T-cell (primary cell): ENCODE results near the gene PNLIPRP1. TPM values are rescaled to one million over a fixed set of nuclear protein-coding genes. Genes with fewer than 3 reads are reported as not detected.

Source experiments
- ATAC-seq, 4 experiments: fragments of 200-7000 bp in 3 of 4; fragments of 150-1000 bp in 1 of 4; cut with Tn5 transposase; replicated peaks in 1 of 4; 1 replicate in 3 of 4; 2 replicates in 1 of 4; pipeline ENCODE4 v1.10.0; 2021; ENCODE audit warnings: moderate library complexity in 3 of 4, mild to moderate bottlenecking in 2 of 4, moderate number of reproducible peaks in 1 of 4
- CTCF ChIA-PET, 2 donors: fragments of 300-600 bp; sonication (Branson Sonifier 250); formaldehyde crosslinking; loops; one replicate each; lab custom pipeline; 2022; ENCODE audit warnings: antibody characterized with exemption in 2 of 2; lab: Charles Lee
- POLR2A ChIA-PET, 2 donors: fragments of 300-600 bp; sonication (Branson Sonifier 250); formaldehyde crosslinking; loops; one replicate each; lab custom pipeline; 2022; ENCODE audit warnings: antibody characterized with exemption in 2 of 2; lab: Charles Lee
- DNase-seq, 35 experiments: peaks; one replicate each; pipeline versions ENCODE4 v3.0.0 to v3.0.0-alpha.2; 2013 to 2023
- H3K27ac ChIP-seq: one replicate; pipeline ENCODE4 v1.5.1; 2013; ENCODE audit warnings: low read length
- H3K27me3 ChIP-seq, 2 experiments: replicated peaks in 1 of 2; 1 replicate in 1 of 2; 2 replicates in 1 of 2; pipeline versions ENCODE4 v1.6.1 to v1.7.0; 2013; ENCODE audit warnings: low read length in 1 of 2, mixed read lengths in 1 of 2; ENCODE audit not compliant: control insufficient read depth in 2 of 2, insufficient read depth in 2 of 2; ENCODE audit errors: extremely low read depth in 1 of 2
- H3K36me3 ChIP-seq, 2 donors: 1 replicate in 1 of 2; 2 replicates in 1 of 2; pipeline versions ENCODE4 v1.6.1 to v1.7.0; 2013; ENCODE audit warnings: low read length in 1 of 2; ENCODE audit not compliant: control insufficient read depth in 2 of 2, insufficient read depth in 1 of 2; ENCODE audit errors: extremely low read depth in 1 of 2
- H3K4me1 ChIP-seq, 2 experiments: 1 replicate in 1 of 2; 2 replicates in 1 of 2; pipeline versions ENCODE4 v1.6.1 to v1.7.0; 2013; ENCODE audit warnings: low read length in 2 of 2, mixed read lengths in 1 of 2; ENCODE audit not compliant: insufficient read depth in 2 of 2, control insufficient read depth in 1 of 2; ENCODE audit errors: extremely low read depth in 1 of 2
- H3K4me3 ChIP-seq, 2 donors: 1 replicate in 1 of 2; 2 replicates in 1 of 2; pipeline versions ENCODE4 v1.5.1 to v1.7.0; 2013; ENCODE audit warnings: mild to moderate bottlenecking in 2 of 2, low read length in 1 of 2, moderate library complexity in 1 of 2; ENCODE audit not compliant: control insufficient read depth in 1 of 2; ENCODE audit errors: extremely low read depth in 1 of 2
- H3K9me3 ChIP-seq: 2 replicates; pipeline ENCODE4 v1.7.0; 2013
- H3K27ac Mint-ChIP-seq, 2 donors: one replicate each; pipeline ENCODE4 v1.8.0; 2020 to 2021; ENCODE audit warnings: mild to moderate bottlenecking in 2 of 2, mixed read lengths in 2 of 2
- H3K27me3 Mint-ChIP-seq, 2 donors: one replicate each; pipeline ENCODE4 v1.8.0; 2021 to 2022; ENCODE audit warnings: mixed read lengths in 2 of 2
- H3K36me3 Mint-ChIP-seq: one replicate; pipeline ENCODE4 v1.8.0; 2021; ENCODE audit warnings: mixed read lengths
- H3K4me1 Mint-ChIP-seq, 3 donors: one replicate each; pipeline ENCODE4 v1.8.0; 2020 to 2022; ENCODE audit warnings: mixed read lengths in 3 of 3, mild to moderate bottlenecking in 1 of 3
- H3K4me3 Mint-ChIP-seq, 3 donors: one replicate each; pipeline ENCODE4 v1.8.0; 2020 to 2022; ENCODE audit warnings: mild to moderate bottlenecking in 3 of 3, mixed read lengths in 3 of 3, moderate library complexity in 3 of 3
- H3K9me3 Mint-ChIP-seq, 3 donors: one replicate each; pipeline ENCODE4 v1.8.0; 2020 to 2022; ENCODE audit warnings: mixed read lengths in 3 of 3
- WGBS: methylation state at CpG from one replicate; pipeline ENCODE4 v1.1.5; 2013; ENCODE audit warnings: missing lambda C conversion rate; ENCODE audit not compliant: insufficient coverage; 5-methylcytosine and 5-hydroxymethylcytosine counted together
- total RNA-seq, 35 experiments: library from RNA in 6 of 35; stranded (reverse) in 6 of 35; fragments of 120-200 nt in 1 of 35; gene quantifications; one replicate each; pipeline versions ENCODE4 v1.2.1 to v1.2.4 and lab custom pipeline; 2013 to 2026

PNLIPRP1 gene
- total RNA-seq, 5 donors from 2014 or later (not counting 1 experiment from before 2014, with no cell fraction given), result 1.4 to 2.1 (median 2.0) TPM; not detected in 2

DNA sequence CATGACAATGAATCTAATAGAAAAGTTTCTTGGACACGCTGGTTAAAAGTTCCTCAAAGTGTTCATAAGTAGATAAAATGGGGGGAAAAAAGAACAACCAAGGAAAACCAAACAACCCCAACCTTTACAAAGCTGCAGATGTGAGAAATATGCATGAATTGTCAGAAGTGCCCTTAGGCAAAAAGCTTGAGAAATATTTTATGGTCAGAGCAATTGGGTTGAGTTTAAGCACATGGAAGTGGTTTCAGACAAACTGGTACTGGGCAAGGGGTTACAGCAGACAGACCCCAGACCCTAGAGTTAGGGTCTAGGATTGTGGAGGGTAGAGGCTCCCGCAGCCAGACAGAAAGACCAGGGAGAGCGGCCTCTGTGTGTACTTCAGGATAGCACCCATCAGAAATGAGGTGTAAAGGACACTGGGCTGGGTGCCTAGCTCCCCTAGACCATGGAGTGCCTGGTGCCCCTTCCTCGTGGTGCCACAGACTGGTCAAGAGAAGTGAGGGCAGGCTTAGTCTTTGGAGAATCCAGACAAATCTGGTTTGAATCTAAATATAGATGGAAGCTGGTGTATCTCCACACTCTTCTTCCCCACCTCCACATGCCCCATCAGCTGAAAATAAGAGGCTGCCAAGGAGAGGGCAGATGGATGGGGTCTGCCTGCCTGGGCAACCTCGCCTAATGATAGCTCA lies 67.2 kb downstream of the PNLIPRP1 start:
- ATAC-seq (no peak), DNase-seq (no peak)
- POLR2A ChIA-PET, result no interaction called here
- peaks cover 6 to 24% of the 10 kb centered on the region in 2 donors for H3K27me3 Mint-ChIP-seq
- H3K27ac Mint-ChIP-seq, result no peak overlapping the region
- no peaks in the 10 kb centered on the region for H3K4me1 ChIP-seq
- H3K27ac ChIP-seq, result no peak overlapping the region
- WGBS, result 82% methylated on average over 3 of the region's 5 CpGs
- H3K4me1 Mint-ChIP-seq, result no peaks in the 10 kb centered on the region
- H3K9me3 ChIP-seq, result no peaks in the 10 kb centered on the region
- H3K36me3 ChIP-seq, result no peaks in the 10 kb centered on the region
- no peaks in the 10 kb centered on the region for H3K9me3 Mint-ChIP-seq
- no peak overlapping the region for H3K4me3 ChIP-seq
- CTCF ChIA-PET, result no interaction called here
- peaks cover 0 to 21% of the 10 kb centered on the region in 2 experiments for H3K27me3 ChIP-seq
- no peak overlapping the region for H3K4me3 Mint-ChIP-seq
- no peaks in the 10 kb centered on the region for H3K36me3 Mint-ChIP-seq

Other genes with a start within 250 kb of the PNLIPRP1 start
- not detected for gene PNLIPRP3, start 163.1 kb upstream of the PNLIPRP1 start, total RNA-seq
- 1 to 10 TPM in 3 of 5 donors, not detected in 2; 2.3 to 3.1 (median 2.6) TPM for gene PNLIP, start 45.0 kb upstream of the PNLIPRP1 start, total RNA-seq
- under 1 TPM in 3 of 5 donors, not detected in 2; 0.82 to 0.96 (median 0.89) TPM for gene PNLIPRP2, start 30.0 kb downstream of the PNLIPRP1 start, total RNA-seq
- gene HSPA12A, start 151.6 kb downstream of the PNLIPRP1 start, total RNA-seq, result under 1 TPM; 0.26 to 0.89 (median 0.53) TPM